NCI-H187 (cell line): ENCODE measurements around the gene PGA4.
"Not testable (repeated sequence)": the region's sequence is repeated elsewhere in the genome, so short reads cannot be mapped to it uniquely, and the experiment has no call there.

Experiments
- DNase-seq, 2 experiments: peaks; one replicate each; lab custom pipeline; 2025; lab: John Stamatoyannopoulos, UW

PGA4 gene

GRCh38 chr11:61250796-61251765 lies 28.9 kb downstream of the PGA4 start:
- not testable (repeated sequence) for DNase-seq

- not testable (repeated sequence) for DNase-seq
Observed at GRCh38 chr11:61252332-61252731, 30.2 kb downstream of the PGA4 start.

- no peak for DNase-seq
Observed at GRCh38 chr11:61254403-61255025, 32.4 kb downstream of the PGA4 start.

GRCh38 chr11:61256710-61257482 lies 34.7 kb downstream of the PGA4 start:
- no peak for DNase-seq

GRCh38 chr11:61258546-61258945 lies 36.4 kb downstream of the PGA4 start:
- no peak for DNase-seq

- DNase-seq, result no peak
Observed at GRCh38 chr11:61259363-61259762, 37.2 kb downstream of the PGA4 start.

GRCh38 chr11:61264371-61264770 lies 42.2 kb downstream of the PGA4 start:
- no peak for DNase-seq

GRCh38 chr11:61264795-61265194 lies 42.6 kb downstream of the PGA4 start:
- DNase-seq, result no peak

- DNase-seq, result no peak
Observed at GRCh38 chr11:61265357-61265756, 43.2 kb downstream of the PGA4 start.

- no peak for DNase-seq
Observed at GRCh38 chr11:61266602-61267001, 44.5 kb downstream of the PGA4 start.

- no peak for DNase-seq
Observed at GRCh38 chr11:61267437-61267841, 45.3 kb downstream of the PGA4 start.

- no peak for DNase-seq
Observed at GRCh38 chr11:61268588-61269250, 46.6 kb downstream of the PGA4 start.

- no peak for DNase-seq
Observed at GRCh38 chr11:61270354-61271076, 48.4 kb downstream of the PGA4 start.

- DNase-seq, result no peak
Observed at GRCh38 chr11:61272731-61273130, 50.6 kb downstream of the PGA4 start.

- DNase-seq, result no peak
Observed at GRCh38 chr11:61273178-61274078, 51.3 kb downstream of the PGA4 start.

- no peak for DNase-seq
Observed at GRCh38 chr11:61274084-61274483, 51.9 kb downstream of the PGA4 start.

- DNase-seq, result no peak
Observed at GRCh38 chr11:61275191-61275590, 53.0 kb downstream of the PGA4 start.

- DNase-seq, result no peak
Observed at GRCh38 chr11:61277186-61278000, 55.2 kb downstream of the PGA4 start.

GRCh38 chr11:61278001-61278470 lies 55.9 kb downstream of the PGA4 start:
- no peak for DNase-seq
